Stomach (tissue), 4 donors: ENCODE results near the gene ZNF451.

ENCODE experiments used
- EP300 ChIP-seq: sonication (generic); formaldehyde crosslinking; IDR thresholded peaks from one replicate; pipeline ENCODE4 v1.6.1; 2017; ENCODE audit warnings: antibody characterized with exemption
- TF ChIP-seq, protein P1 (sequence below), 7 experiments: fragments of 450-650 bp in 4 of 7; fragments of 200-600 bp in 3 of 7; sonication (generic) in 3 of 7; IDR thresholded peaks; one replicate each; pipeline ENCODE4 v1.5.1; 2016 to 2019; ENCODE audit warnings: antibody characterized with exemption in 7 of 7, control low read depth in 2 of 7, mild to moderate bottlenecking in 1 of 7

DNA sequence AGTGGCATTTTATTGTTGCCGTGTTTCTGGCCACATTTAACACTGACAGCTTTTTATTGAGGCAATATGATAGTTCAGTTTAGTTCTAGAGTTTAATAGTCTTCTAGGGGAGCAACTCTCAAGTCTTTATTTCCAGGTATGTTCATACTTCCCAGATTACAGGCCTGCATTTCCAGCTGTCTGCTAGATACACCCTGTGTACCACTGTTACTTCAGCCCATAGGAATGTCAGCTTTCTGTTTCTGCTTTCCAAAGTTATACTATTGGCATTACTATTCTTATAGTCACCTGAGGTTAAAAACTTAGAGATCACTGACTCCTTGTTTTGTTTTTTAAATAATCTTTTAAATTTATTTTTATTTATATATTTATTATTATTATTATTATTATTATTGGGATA, 7.6 kb downstream of the ZNF451 start:
- TF ChIP-seq, protein P1, sequence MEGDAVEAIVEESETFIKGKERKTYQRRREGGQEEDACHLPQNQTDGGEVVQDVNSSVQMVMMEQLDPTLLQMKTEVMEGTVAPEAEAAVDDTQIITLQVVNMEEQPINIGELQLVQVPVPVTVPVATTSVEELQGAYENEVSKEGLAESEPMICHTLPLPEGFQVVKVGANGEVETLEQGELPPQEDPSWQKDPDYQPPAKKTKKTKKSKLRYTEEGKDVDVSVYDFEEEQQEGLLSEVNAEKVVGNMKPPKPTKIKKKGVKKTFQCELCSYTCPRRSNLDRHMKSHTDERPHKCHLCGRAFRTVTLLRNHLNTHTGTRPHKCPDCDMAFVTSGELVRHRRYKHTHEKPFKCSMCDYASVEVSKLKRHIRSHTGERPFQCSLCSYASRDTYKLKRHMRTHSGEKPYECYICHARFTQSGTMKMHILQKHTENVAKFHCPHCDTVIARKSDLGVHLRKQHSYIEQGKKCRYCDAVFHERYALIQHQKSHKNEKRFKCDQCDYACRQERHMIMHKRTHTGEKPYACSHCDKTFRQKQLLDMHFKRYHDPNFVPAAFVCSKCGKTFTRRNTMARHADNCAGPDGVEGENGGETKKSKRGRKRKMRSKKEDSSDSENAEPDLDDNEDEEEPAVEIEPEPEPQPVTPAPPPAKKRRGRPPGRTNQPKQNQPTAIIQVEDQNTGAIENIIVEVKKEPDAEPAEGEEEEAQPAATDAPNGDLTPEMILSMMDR (IDR thresholded peaks at IDR 0.05) = no peak
- TF ChIP-seq EP300 = no peak
